Stimulated activated CD8-positive, alpha-beta memory T cell treated with anti-CD3 and anti-CD28 coated beads, Interleukin-2, amount 100 ng/mL, for 48 hours (primary cell): ENCODE results near the gene FAM186B.

Experiments used
- DNase-seq, 2 donors: peaks; one replicate each; pipeline ENCODE4 v3.0.0-alpha.2; 2020; ENCODE audit warnings: low read depth in 2 of 2

The FAM186B gene

DNA sequence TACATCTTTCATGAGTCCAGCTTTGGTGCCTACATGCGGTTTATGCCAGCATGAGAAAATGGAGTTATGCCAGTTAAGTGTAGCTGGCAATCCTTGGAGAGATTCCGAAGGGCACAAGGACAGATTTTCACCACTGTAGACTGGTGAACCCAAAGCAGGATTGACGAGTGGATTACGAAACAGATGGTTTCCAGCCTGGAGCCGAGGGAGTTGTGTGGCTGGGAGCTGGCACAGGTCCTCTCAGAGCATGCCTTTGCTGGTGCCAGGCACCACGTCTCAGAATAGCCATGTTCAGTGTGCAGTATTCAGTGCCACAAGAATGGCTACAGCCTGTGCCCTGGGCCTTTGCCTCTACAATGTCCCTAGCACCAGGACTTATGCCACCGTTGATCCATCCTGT lies 53.4 kb downstream of the FAM186B start:
- DNase-seq = no peak

- no peak for DNase-seq
Measured at GRCh38 chr12:49550693-49551252, 54.7 kb downstream of the FAM186B start.

DNA sequence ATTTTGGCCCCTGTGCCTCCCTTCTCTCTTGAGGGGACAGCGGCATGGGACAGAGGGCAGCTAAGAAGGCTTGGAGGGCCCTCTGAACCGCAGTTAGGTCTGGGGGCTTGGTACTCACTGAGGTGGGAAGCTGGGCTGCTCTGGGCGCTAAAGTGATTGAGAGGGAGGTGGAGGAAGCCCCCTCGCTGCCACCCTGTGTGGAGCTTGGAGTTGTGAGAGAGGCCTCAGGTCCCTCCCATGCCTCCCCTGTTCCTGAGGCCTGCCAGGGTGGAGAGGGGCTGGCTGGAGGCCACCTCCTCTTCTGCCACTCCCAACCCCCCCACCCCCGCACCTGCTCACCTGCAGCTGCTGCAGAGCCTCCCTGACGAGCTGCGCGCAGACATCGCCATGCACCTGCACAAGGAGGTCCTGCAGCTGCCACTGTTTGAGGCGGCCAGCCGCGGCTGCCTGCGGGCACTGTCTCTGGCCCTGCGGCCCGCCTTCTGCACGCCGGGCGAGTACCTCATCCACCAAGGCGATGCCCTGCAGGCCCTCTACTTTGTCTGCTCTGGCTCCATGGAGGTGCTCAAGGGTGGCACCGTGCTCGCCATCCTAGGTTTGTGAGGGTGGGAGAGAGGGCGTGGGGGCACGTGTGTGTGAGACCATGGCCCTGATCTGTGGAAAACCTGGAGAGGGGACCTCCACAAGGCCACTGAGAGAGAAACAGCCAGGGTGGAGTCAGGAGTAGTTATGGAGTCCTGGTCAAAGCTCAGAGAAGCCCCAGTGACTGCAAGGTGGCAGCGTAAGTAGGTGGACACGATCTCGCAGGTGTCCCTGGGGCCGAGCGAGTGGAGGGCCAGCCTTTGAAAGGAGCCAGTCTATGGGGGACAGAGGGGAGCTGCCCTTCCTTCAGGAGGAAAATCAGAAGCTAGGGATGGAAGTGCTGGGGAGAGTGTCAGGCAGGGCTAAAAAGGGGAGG lies 55.4 kb downstream of the FAM186B start:
- DNase-seq = no peak

DNA sequence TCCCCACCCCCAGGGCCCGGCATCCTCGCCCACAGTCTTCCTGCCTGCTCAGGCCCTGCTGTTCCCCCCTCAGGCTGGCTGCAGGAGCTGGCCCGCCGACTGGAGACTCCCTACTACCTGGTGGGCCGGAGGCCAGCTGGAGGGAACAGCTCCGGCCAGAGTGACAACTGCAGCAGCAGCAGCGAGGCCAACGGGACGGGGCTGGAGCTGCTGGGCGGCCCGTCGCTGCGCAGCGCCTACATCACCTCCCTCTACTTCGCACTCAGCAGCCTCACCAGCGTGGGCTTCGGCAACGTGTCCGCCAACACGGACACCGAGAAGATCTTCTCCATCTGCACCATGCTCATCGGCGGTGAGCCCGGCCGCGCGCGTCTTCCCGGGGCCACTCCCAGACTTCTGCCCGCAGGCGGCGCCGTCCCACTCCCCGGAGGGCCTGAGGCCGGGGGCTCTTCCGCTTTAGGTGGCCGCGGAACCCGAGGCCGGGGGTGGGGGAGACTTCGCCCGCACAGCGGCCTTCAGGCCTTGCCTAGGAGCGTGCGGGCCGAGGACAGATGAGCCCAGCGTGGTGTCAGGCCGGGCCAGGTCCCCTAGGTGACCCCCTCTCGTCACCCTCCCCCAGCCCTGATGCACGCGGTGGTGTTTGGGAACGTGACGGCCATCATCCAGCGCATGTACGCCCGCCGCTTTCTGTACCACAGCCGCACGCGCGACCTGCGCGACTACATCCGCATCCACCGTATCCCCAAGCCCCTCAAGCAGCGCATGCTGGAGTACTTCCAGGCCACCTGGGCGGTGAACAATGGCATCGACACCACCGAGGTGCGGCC lies 56.4 kb downstream of the FAM186B start:
- DNase-seq = peak in 1 of 2 donors; percentile 14

DNA sequence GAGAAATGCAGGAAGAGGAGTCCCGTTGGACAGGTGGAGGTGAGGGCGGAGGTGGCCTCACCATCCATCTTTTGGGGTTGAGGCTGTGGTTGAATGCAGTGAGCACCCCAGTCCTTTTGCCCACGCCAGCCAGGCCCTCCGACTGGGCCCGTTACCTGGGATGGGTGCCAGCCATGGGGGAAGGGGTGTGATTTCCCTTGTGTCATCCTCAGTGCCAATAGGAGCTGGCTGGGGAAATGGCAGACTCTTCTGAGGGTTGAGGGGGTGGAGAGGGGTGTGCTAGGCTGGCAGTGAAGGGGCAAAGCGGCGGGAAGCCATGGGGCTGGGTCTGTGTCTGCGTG lies 57.0 kb downstream of the FAM186B start:
- no peak for DNase-seq

DNA sequence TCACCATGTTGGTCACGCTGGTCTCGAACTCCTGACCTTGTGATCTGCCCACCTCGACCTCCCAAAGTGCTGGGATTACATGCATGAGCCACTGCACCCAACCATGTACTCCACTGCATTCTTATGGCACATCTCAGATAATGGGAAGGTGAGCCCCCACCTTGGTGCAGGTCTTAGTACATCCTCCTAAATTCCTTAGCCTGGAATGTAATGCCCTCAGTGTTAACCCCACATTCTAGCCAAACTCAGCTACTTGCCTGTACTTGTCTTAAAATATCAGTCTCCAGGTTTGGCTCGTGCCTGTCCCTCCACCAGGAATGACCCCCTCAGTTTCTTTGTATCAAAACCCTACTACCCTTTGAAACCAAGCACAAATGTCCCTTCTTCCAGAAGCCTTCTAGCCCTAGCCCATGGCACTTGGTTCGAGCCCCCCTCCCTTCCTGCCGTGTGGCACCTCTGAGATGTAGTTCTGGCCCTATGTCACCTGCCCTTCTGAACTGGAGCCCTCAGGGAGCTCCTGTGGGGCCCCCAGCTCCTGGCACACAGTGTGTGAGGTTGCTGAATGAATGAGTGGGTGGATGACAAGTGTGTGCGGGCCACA lies 58.2 kb downstream of the FAM186B start:
- no peak for DNase-seq

DNA sequence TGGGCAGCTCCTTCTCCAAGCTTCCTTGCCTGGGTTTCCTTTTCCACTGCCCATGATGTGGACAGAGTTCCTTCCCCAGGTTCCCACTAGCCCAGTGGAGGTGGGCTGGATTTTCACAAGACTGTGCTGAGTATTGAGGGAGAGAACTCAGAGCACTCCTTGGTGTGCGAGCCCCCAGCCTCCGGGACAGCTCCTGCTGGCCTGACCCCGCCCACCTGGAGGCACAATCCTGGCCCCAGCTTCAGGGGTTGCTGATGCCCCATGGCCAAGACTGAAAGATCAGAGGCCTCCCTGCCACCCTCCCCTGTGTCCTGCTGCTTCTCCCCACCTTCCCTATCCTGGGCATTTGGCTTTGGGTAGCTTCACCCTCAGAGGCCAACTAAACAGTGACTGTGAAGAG lies 59.0 kb downstream of the FAM186B start:
- no peak for DNase-seq

DNA sequence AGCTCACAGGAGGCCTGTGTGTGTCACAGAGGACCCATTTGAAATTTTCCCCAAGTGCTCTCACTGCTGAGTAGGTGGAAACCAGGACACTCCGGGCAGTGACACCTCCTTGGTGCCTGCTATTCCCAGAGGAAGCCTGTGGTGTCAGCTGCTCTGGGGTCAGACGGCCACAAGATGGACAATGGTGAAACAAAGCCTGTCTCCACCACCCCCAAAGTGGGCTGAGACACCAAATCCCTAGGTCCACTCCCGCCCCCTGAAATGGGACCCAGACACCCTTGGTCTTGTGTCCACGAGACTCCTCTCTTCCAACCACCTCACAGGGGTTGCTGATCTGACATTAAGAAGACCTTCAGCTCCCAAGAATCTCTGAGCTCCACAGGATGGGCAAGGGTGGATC lies 59.6 kb downstream of the FAM186B start:
- DNase-seq = no peak

GRCh38 chr12:49543914-49544815 lies 61.3 kb downstream of the FAM186B start:
- DNase-seq = no peak

GRCh38 chr12:49543221-49543913 lies 62.1 kb downstream of the FAM186B start:
- no peak for DNase-seq

DNA sequence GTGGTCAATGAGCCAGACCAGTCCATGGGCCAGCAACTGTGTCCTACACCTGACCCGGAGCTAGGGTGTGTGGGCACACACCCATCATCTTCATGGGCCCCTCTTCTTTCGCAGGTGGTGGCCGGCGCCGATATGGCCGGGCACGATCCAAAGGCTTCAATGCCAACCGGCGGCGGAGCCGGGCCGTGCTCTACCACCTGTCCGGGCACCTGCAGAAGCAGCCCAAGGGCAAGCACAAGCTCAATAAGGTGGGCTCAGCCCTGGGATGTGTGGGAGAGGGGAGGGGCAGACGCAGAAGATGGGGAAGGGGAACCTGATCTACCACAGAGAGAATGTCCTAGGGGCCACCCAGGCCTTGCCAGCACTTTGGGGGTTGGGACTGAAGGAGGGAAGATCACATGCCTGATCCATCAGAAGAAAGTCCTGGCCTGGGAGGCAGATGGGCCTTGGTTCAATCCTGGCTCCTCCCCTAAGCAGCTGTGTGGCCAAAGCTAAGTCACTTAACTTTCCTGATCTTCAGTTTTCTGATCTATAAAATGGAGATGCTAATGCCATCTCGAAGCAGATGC lies 62.8 kb downstream of the FAM186B start:
- DNase-seq = no peak

- DNase-seq = no peak
Measured at GRCh38 chr12:49541911-49542505, 63.4 kb downstream of the FAM186B start.

- DNase-seq = no peak
Measured at GRCh38 chr12:49541140-49541861, 64.1 kb downstream of the FAM186B start.

DNA sequence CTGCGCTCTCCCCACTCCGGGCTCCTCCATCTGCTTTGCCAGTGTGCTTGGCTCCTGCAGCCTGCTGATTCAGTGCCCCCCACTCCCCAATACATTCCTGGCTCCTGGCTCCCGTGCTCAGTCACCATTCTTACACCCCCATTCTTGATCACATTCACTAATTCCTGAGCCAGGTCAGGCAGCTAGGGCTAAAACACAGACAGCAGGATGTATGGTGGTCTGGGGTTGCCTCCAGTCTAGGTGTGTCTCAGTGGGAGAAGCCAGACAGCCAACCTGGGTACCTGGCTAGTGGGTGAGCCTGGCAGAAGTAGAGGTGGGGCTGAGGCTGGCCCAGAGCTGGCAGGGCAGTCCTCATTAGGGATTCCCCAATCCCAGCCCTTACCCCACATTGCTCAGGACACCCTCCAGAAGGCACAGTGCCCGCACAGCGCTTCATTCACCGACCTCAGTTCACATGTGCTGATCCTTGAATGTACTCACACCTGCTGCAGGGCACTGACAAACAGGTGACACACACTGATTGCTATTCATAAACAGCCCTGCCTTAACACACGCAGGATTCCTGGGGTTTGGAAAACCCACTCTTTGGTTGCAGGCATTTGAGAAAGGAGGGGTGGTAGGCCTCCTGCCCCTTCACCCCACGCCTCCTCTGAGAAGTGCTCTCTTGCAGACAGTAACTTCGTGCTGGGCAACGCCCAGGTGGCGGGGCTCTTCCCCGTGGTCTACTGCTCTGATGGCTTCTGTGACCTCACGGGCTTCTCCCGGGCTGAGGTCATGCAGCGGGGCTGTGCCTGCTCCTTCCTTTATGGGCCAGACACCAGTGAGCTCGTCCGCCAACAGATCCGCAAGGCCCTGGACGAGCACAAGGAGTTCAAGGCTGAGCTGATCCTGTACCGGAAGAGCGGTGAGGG lies 65.0 kb downstream of the FAM186B start:
- no peak for DNase-seq

GRCh38 chr12:49539406-49540228 lies 65.8 kb downstream of the FAM186B start:
- no peak for DNase-seq

DNA sequence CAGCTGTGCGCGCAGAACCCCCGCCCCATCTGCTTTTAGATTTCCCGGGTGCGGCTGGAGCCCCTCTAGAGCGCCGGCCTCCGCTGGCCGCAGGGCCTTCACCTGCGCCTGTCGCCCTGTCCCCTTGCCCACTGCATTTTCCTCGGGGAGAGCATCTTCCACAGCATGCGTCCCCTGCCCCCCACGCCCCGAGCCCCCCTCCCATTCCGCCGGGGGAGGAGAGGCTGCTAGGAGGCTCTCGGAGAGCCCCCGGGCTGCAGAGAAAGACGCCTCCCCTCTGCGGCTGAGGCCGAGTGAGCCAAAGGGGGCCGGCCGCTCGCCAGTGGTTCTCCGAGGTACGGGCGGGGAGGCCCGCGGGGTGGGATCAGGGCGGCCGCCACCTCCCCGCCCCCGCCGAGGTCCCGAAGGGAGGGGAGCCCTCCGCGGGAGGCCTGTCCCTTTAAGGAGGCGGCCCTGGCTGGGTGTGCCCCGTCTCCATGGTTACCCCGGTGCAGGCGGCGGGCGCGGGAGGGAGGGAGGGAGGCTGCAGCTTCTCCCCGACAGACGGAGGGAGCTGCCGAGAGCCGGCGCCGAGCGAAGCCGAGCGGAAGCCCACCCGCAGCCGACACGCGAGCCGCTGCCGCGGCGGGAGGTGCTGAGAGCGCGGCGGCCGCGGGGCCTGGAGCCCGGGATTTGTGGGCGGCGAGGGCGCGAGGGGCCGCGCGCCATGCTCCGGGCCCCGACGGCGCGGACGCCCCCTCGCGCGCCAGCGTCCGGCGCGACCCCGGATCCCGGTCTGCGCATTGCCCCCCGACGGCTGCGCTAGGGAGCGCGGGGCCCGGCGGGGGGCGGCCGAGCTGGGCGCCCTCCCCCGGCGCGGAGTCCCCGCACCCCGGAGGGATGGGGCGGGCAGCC lies 66.7 kb downstream of the FAM186B start, which contains the start of gene KCNH3:
TSS of gene KCNH3 (plus strand) at position 521 of the 894 bp plus-strand sequence. CDS start 387 bp downstream, outside the sequence.
- DNase-seq = peak; percentile 66 to 76
